ENCODE results near the gene FTCDNL1. TPM values are rescaled to one million over a fixed set of nuclear protein-coding genes. Genes with fewer than 3 reads are reported as not detected.

The FTCDNL1 gene
- total RNA-seq, 2 donors from 2014 or later: 2.6 TPM

GRCh38 chr2:199756211-199756610, 94.8 kb downstream of the FTCDNL1 start:
- Histone ChIP-seq H3K36me3 (replicated peaks in 1 of 2; ENCODE audit: insufficient read depth in 1 of 2, low read depth in 2 of 2) (no peaks in the 10 kb centered on the region), H3K4me3 (no peak overlapping the region), H3K27me3 (no peaks in the 10 kb centered on the region), H3K27ac (no peak overlapping the region), H3K9me3 (no peaks in the 10 kb centered on the region), H3K4me1 (no peaks in the 10 kb centered on the region)
- intact Hi-C loops (cut with DNase I): no loop called here
- WGBS, 2 donors: 72 to 79% methylated on average over 3 of the region's 3 CpGs
- DNase-seq: no peak
- no peak for ATAC-seq
- TF ChIP-seq CTCF (IDR thresholded peaks at IDR 0.05): no peak
- TF ChIP-seq POLR2A (IDR thresholded peaks at IDR 0.05): no peak

GRCh38 chr2:199754766-199755165, 96.2 kb downstream of the FTCDNL1 start:
- WGBS, 2 donors: 81 to 92% methylated on average over 3 of the region's 3 CpGs
- Histone ChIP-seq H3K27ac (no peak overlapping the region), H3K4me1 (no peaks in the 10 kb centered on the region), H3K27me3 (no peaks in the 10 kb centered on the region), H3K4me3 (no peak overlapping the region), H3K9me3 (no peaks in the 10 kb centered on the region), H3K36me3 (replicated peaks in 1 of 2; ENCODE audit: insufficient read depth in 1 of 2, low read depth in 2 of 2) (no peaks in the 10 kb centered on the region)
- ATAC-seq: no peak
- no peak for DNase-seq
- intact Hi-C loops (cut with DNase I): no loop called here
- TF ChIP-seq POLR2A (IDR thresholded peaks at IDR 0.05): no peak
- TF ChIP-seq CTCF (IDR thresholded peaks at IDR 0.05): no peak

- no peaks in the 10 kb centered on the region for H3K9me3 ChIP-seq
- no peak for DNase-seq
- WGBS, 2 donors: 41 to 45% methylated on average over 8 of the region's 8 CpGs
Measured at GRCh38 chr2:199751492-199752120, 99.4 kb downstream of the FTCDNL1 start.

GRCh38 chr2:199749571-199749970, 101.4 kb downstream of the FTCDNL1 start:
- WGBS, 2 donors: 88 to 89% methylated on average over 5 of the region's 5 CpGs
- no peak for DNase-seq
- TF ChIP-seq POLR2A (IDR thresholded peaks at IDR 0.05): no peak
- no peak for TF ChIP-seq CTCF (IDR thresholded peaks at IDR 0.05)
- ATAC-seq: no peak
- no peaks in the 10 kb centered on the region for H3K27me3 ChIP-seq
- no peak overlapping the region for H3K27ac ChIP-seq
- H3K4me1 ChIP-seq: no peaks in the 10 kb centered on the region
- no peak overlapping the region for H3K4me3 ChIP-seq
- intact Hi-C loops (cut with DNase I): no loop called here
- H3K36me3 ChIP-seq (replicated peaks in 1 of 2; ENCODE audit: insufficient read depth in 1 of 2, low read depth in 2 of 2): no peaks in the 10 kb centered on the region
- H3K9me3 ChIP-seq: no peaks in the 10 kb centered on the region

More at GRCh38 chr2:199751492-199752120, 99.4 kb downstream of the FTCDNL1 start:
- intact Hi-C loops (cut with DNase I): no loop called here
- Histone ChIP-seq H3K27ac (no peak overlapping the region), H3K4me1 (no peaks in the 10 kb centered on the region), H3K36me3 (replicated peaks in 1 of 2; ENCODE audit: insufficient read depth in 1 of 2, low read depth in 2 of 2) (no peaks in the 10 kb centered on the region), H3K4me3 (no peak overlapping the region), H3K27me3 (no peaks in the 10 kb centered on the region)
- ATAC-seq: no peak
- no peak for TF ChIP-seq POLR2A (IDR thresholded peaks at IDR 0.05)
- no peak for TF ChIP-seq CTCF (IDR thresholded peaks at IDR 0.05)

GRCh38 chr2:199744724-199745123, 106.3 kb downstream of the FTCDNL1 start:
- intact Hi-C loops (cut with DNase I): no loop called here
- Histone ChIP-seq H3K4me1 (peaks cover 3% of the 10 kb centered on the region), H3K4me3 (no peak overlapping the region), H3K36me3 (replicated peaks in 1 of 2; ENCODE audit: insufficient read depth in 1 of 2, low read depth in 2 of 2) (no peaks in the 10 kb centered on the region), H3K27ac (no peak overlapping the region), H3K9me3 (no peaks in the 10 kb centered on the region), H3K27me3 (no peaks in the 10 kb centered on the region)
- 78 to 82% methylated on average over 11 of the region's 11 CpGs for WGBS, 2 donors
- TF ChIP-seq CTCF (IDR thresholded peaks at IDR 0.05) (no peak), POLR2A (IDR thresholded peaks at IDR 0.05) (no peak)
- no peak for DNase-seq
- ATAC-seq: no peak

All from body of pancreas (tissue), 4 donors.